ENCODE data around the gene UBE4A. TPM values are rescaled to one million over a fixed set of nuclear protein-coding genes. Genes with fewer than 3 reads are reported as not detected.

Gene UBE4A
- total and polyA plus RNA-seq, 2 of the 4 experiments (the other 2 are of a cell fraction): 15.2 to 69.7 TPM

GRCh38 chr11:118313242-118313641 lies 46.2 kb upstream of the UBE4A start:
- Histone ChIP-seq H2AK9ac (replicated peaks; ENCODE audit: low read depth, low read length, poor library complexity) (no peak overlapping the region), H3K4me2 (ENCODE audit: low read depth, low read length) (no peak overlapping the region), H2BK5ac (ENCODE audit: low read depth, low read length, poor library complexity, severe bottlenecking) (no peak overlapping the region), H3K4me3 (ENCODE audit: insufficient read depth, low read depth, low read length) (no peak overlapping the region), H3K9me1 (ENCODE audit: insufficient read depth, low read length) (no peaks in the 10 kb centered on the region), H2BK120ac (ENCODE audit: low read depth, low read length) (no peak overlapping the region), H3K27ac (ENCODE audit: insufficient read depth, low read length) (no peak overlapping the region), H4K91ac (ENCODE audit: insufficient read depth, low read depth, low read length) (no peak overlapping the region), H3K9ac (ENCODE audit: low read depth, low read length) (no peak overlapping the region), H3K79me1 (ENCODE audit: low read depth in 1 of 2, low read length in 2 of 2) (no peaks in the 10 kb centered on the region), H2AFZ (replicated peaks; ENCODE audit: low read length, poor library complexity) (no peak overlapping the region), H4K20me1 (ENCODE audit: insufficient read depth, low read length) (no peaks in the 10 kb centered on the region), H3K23ac (ENCODE audit: low read depth, low read length) (no peak overlapping the region), H3K4ac (ENCODE audit: low read depth, low read length) (no peak overlapping the region), H3K56ac (ENCODE audit: extremely low read depth, insufficient read depth, low read length) (no peak overlapping the region), H3K9me3 (ENCODE audit: control insufficient read depth, insufficient read depth, low read length) (no peaks in the 10 kb centered on the region), H4K8ac (ENCODE audit: low read depth in 2 of 2, low read length in 2 of 2) (no peak overlapping the region), H3K36me3 (ENCODE audit: control insufficient read depth, insufficient read depth, low read length) (no peaks in the 10 kb centered on the region), H2BK20ac (ENCODE audit: low read depth, low read length) (no peak overlapping the region), H4K5ac (ENCODE audit: low read depth, low read length) (no peak overlapping the region), H2BK15ac (ENCODE audit: low read depth, low read length) (no peak overlapping the region), H3K27me3 (ENCODE audit: control insufficient read depth, insufficient read depth, low read length) (peaks cover 16% of the 10 kb centered on the region; the same call in 1 of the 2 replicates), H2AK5ac (ENCODE audit: low read depth, low read length) (no peak overlapping the region), H3K18ac (ENCODE audit: low read depth, low read length) (no peak overlapping the region), H3K4me1 (ENCODE audit: control insufficient read depth, insufficient read depth, low read length) (no peaks in the 10 kb centered on the region), H3K14ac (replicated peaks; ENCODE audit: low read depth, low read length) (no peak overlapping the region)
- ATAC-seq (ENCODE audit: low read depth): no peak
- TF ChIP-seq RAD21 (IDR thresholded peaks at IDR 0.05; ENCODE audit: low read length): no peak
- ChIA-PET POLR2A (ENCODE audit: unreplicated experiment) (no interaction called here), CTCF (no interaction called here)
- DNase-seq: no peak
- WGBS, 2 experiments (ENCODE audit: extremely low coverage in 2 of 2, insufficient read length in 1 of 2): no CpG with 5 or more reads among the region's 4 CpGs
- dilution Hi-C loops (cut with HindIII; ENCODE audit: low sequenced_read_pairs, unreplicated experiment): no loop called here
- intact Hi-C loops (cut with micrococcal nuclease): no loop called here
- in situ Hi-C loops (cut with MboI; ENCODE audit: low sequenced_read_pairs): no loop called here
- BruUV-seq (replicated peaks): no TSS peak
